ENCODE measurements around the gene TGFBR2. TPM values are rescaled to one million over a fixed set of nuclear protein-coding genes. Genes with fewer than 3 reads are reported as not detected.

The TGFBR2 gene
- total and polyA plus RNA-seq, 8 donors, result 109 to 269 (median 122) TPM

GRCh38 chr3:30683769-30684168 lies 77.4 kb downstream of the TGFBR2 start:
- Histone ChIP-seq H3K27me3 (no peaks in the 10 kb centered on the region), H3K27ac (peak overlapping the region in 1 of 2 donors; percentile 73), H3K4me1 (peaks cover 35 to 88% of the 10 kb centered on the region in 2 donors), H3K36me3 (peaks cover 0 to 52% of the 10 kb centered on the region in 2 donors), H3K9me3 (no peaks in the 10 kb centered on the region), H3K4me3 (no peak overlapping the region)
- DNase-seq (no peak), ATAC-seq (no peak)
- intact Hi-C loops (cut with DNase I), result no loop called here
- no peak for TF ChIP-seq CTCF (IDR thresholded peaks at IDR 0.05)

- DNase-seq (no peak), ATAC-seq (no peak)
- Histone ChIP-seq H3K9me3 (no peaks in the 10 kb centered on the region), H3K27ac (peak overlapping the region in 1 of 2 donors; percentile 73), H3K27me3 (no peaks in the 10 kb centered on the region), H3K4me1 (peaks cover 41 to 93% of the 10 kb centered on the region in 2 donors), H3K36me3 (peaks cover 0 to 52% of the 10 kb centered on the region in 2 donors), H3K4me3 (no peak overlapping the region)
- TF ChIP-seq CTCF (IDR thresholded peaks at IDR 0.05), result no peak
- intact Hi-C loops (cut with DNase I), result no loop called here
Observed at GRCh38 chr3:30684356-30684755, 78.0 kb downstream of the TGFBR2 start.

GRCh38 chr3:30685267-30685667 lies 78.9 kb downstream of the TGFBR2 start:
- peak; percentile 28 for ATAC-seq
- TF ChIP-seq CTCF (IDR thresholded peaks at IDR 0.05), result no peak
- intact Hi-C loops (cut with DNase I), result no loop called here
- peak overlapping the region in 1 of 2 donors; percentile 73 for H3K27ac ChIP-seq
- H3K4me3 ChIP-seq, result no peak overlapping the region
- no peaks in the 10 kb centered on the region for H3K27me3 ChIP-seq
- H3K36me3 ChIP-seq, result peaks cover 0 to 53% of the 10 kb centered on the region in 2 donors
- H3K9me3 ChIP-seq, result no peaks in the 10 kb centered on the region
- DNase-seq, result no peak
- peaks cover 47 to 93% of the 10 kb centered on the region in 2 donors for H3K4me1 ChIP-seq

GRCh38 chr3:30686176-30686575 lies 79.8 kb downstream of the TGFBR2 start:
- no peak for DNase-seq
- no peak for TF ChIP-seq CTCF (IDR thresholded peaks at IDR 0.05)
- Histone ChIP-seq H3K4me3 (no peak overlapping the region), H3K27me3 (no peaks in the 10 kb centered on the region), H3K36me3 (peaks cover 0 to 57% of the 10 kb centered on the region in 2 donors), H3K9me3 (no peaks in the 10 kb centered on the region), H3K4me1 (peaks cover 53 to 93% of the 10 kb centered on the region in 2 donors), H3K27ac (peak overlapping the region in 1 of 2 donors; percentile 73)
- ATAC-seq, result no peak
- intact Hi-C loops (cut with DNase I), result no loop called here

- Histone ChIP-seq H3K9me3 (no peaks in the 10 kb centered on the region), H3K4me3 (no peak overlapping the region), H3K36me3 (peaks cover 0 to 59% of the 10 kb centered on the region in 2 donors), H3K4me1 (peaks cover 47 to 93% of the 10 kb centered on the region in 2 donors), H3K27ac (no peak overlapping the region), H3K27me3 (no peaks in the 10 kb centered on the region)
- ATAC-seq (no peak), DNase-seq (no peak)
- intact Hi-C loops (cut with DNase I), result no loop called here
- no peak for TF ChIP-seq CTCF (IDR thresholded peaks at IDR 0.05)
Observed at GRCh38 chr3:30686799-30687198, 80.4 kb downstream of the TGFBR2 start.

Measured in left lung (tissue), 10 donors.